CD14-positive monocyte (primary cell): ENCODE measurements around the gene SHB. TPM values are rescaled to one million over a fixed set of nuclear protein-coding genes. Genes with fewer than 3 reads are reported as not detected.

ENCODE experiments used
- DNase-seq, 3 donors: peaks; one replicate each; pipeline ENCODE4 v3.0.0-alpha.2; 2011 to 2022
- H2AFZ ChIP-seq: 2 replicates; pipeline ENCODE4 v1.6.0; 2012; ENCODE audit warnings: mild to moderate bottlenecking, low read depth, low read length, inconsistent platforms; ENCODE audit not compliant: insufficient read depth, poor library complexity, severe bottlenecking
- H3K27ac ChIP-seq, 2 donors: 1 replicate in 1 of 2; 2 replicates in 1 of 2; pipeline ENCODE4 v1.5.1; 2012 to 2013; ENCODE audit warnings: low read length in 2 of 2, control low read depth in 1 of 2, inconsistent platforms in 1 of 2, low read depth in 1 of 2, mild to moderate bottlenecking in 1 of 2
- H3K27me3 ChIP-seq, 2 donors: one replicate each; pipeline versions ENCODE4 v1.6.0 to v1.6.1; 2011 to 2013; ENCODE audit warnings: low read length in 2 of 2; ENCODE audit not compliant: control insufficient read depth in 2 of 2, insufficient read depth in 2 of 2
- H3K36me3 ChIP-seq, 2 donors: replicated peaks in 1 of 2; 1 replicate in 1 of 2; 2 replicates in 1 of 2; pipeline versions ENCODE4 v1.5.1 to v1.6.1; 2012 to 2013; ENCODE audit warnings: low read length in 2 of 2, control low read depth in 1 of 2, inconsistent platforms in 1 of 2, mild to moderate bottlenecking in 1 of 2; ENCODE audit not compliant: insufficient read depth in 2 of 2, control insufficient read depth in 1 of 2
- H3K4me1 ChIP-seq, 2 donors: 1 replicate in 1 of 2; 2 replicates in 1 of 2; pipeline versions ENCODE4 v1.5.1 to v1.6.1; 2012 to 2013; ENCODE audit warnings: low read length in 2 of 2, control low read depth in 1 of 2, inconsistent platforms in 1 of 2, mild to moderate bottlenecking in 1 of 2, moderate library complexity in 1 of 2; ENCODE audit not compliant: insufficient read depth in 2 of 2, control insufficient read depth in 1 of 2
- H3K4me2 ChIP-seq: replicated peaks from 2 replicates; pipeline ENCODE3; 2012; ENCODE audit warnings: low read length, moderate library complexity, mild to moderate bottlenecking; ENCODE audit not compliant: poor library complexity, severe bottlenecking; ENCODE audit errors: extremely low read depth
- H3K4me3 ChIP-seq, 3 experiments: fragments of 200-600 bp in 1 of 3; sonication (generic) in 1 of 3; replicated peaks in 1 of 3; 1 replicate in 2 of 3; 2 replicates in 1 of 3; pipeline ENCODE4 v1.5.1; 2011 to 2013; ENCODE audit warnings: low read length in 3 of 3, mild to moderate bottlenecking in 3 of 3, control low read depth in 2 of 3, low read depth in 2 of 3, inconsistent platforms in 1 of 3, moderate library complexity in 1 of 3
- H3K79me2 ChIP-seq: 2 replicates; pipeline ENCODE4 v1.6.0; 2012; ENCODE audit warnings: mild to moderate bottlenecking, control low read depth, inconsistent platforms, low read length, moderate library complexity; ENCODE audit not compliant: insufficient read depth
- H3K9ac ChIP-seq: 2 replicates; pipeline ENCODE4 v1.6.0; 2017; ENCODE audit warnings: low read length, mild to moderate bottlenecking; ENCODE audit not compliant: insufficient read depth, poor library complexity, severe bottlenecking
- H3K9me3 ChIP-seq, 2 donors: replicated peaks in 1 of 2; 1 replicate in 1 of 2; 2 replicates in 1 of 2; pipeline versions ENCODE4 v1.5.1 to v1.6.1; 2012 to 2013; ENCODE audit warnings: low read length in 2 of 2, control low read depth in 1 of 2; ENCODE audit not compliant: control insufficient read depth in 1 of 2, insufficient read depth in 1 of 2
- H4K20me1 ChIP-seq: 2 replicates; pipeline ENCODE4 v1.6.0; 2012; ENCODE audit warnings: mild to moderate bottlenecking, low read length, control low read depth, moderate library complexity; ENCODE audit not compliant: insufficient read depth
- H3K27ac Mint-ChIP-seq, 7 donors: one replicate each; pipeline ENCODE4 v1.8.0; 2020; ENCODE audit warnings: mild to moderate bottlenecking in 7 of 7, mixed read lengths in 7 of 7, moderate library complexity in 6 of 7, inconsistent platforms in 2 of 7
- H3K27me3 Mint-ChIP-seq, 3 donors: one replicate each; pipeline ENCODE4 v1.8.0; 2021 to 2022; ENCODE audit warnings: low read depth in 3 of 3, mild to moderate bottlenecking in 3 of 3, mixed read lengths in 3 of 3, moderate library complexity in 3 of 3, inconsistent platforms in 1 of 3
- H3K36me3 Mint-ChIP-seq, 2 donors: one replicate each; pipeline ENCODE4 v1.8.0; 2020; ENCODE audit warnings: mixed read lengths in 2 of 2, inconsistent platforms in 1 of 2, mild to moderate bottlenecking in 1 of 2
- H3K4me1 Mint-ChIP-seq: one replicate; pipeline ENCODE4 v1.8.0; 2020; ENCODE audit warnings: mild to moderate bottlenecking, mixed read lengths
- H3K4me3 Mint-ChIP-seq, 2 donors: one replicate each; pipeline ENCODE4 v1.8.0; 2020; ENCODE audit warnings: mild to moderate bottlenecking in 2 of 2, mixed read lengths in 2 of 2, moderate library complexity in 1 of 2
- H3K9me3 Mint-ChIP-seq, 7 donors: one replicate each; pipeline ENCODE4 v1.8.0; 2020 to 2022; ENCODE audit warnings: mixed read lengths in 7 of 7, mild to moderate bottlenecking in 6 of 7, moderate library complexity in 6 of 7, inconsistent platforms in 2 of 7
- WGBS: methylation state at CpG from one replicate; pipeline ENCODE4 v1.1.5; 2013; ENCODE audit warnings: missing lambda C conversion rate; ENCODE audit not compliant: insufficient coverage; 5-methylcytosine and 5-hydroxymethylcytosine counted together
- intact Hi-C, 2 donors: fragments of 100-400 bp; cut with micrococcal nuclease; formaldehyde crosslinking; loops; one replicate each; pipeline versions ENCODE4 v1.15.0 to v1.15.1; 2023
- polyA plus RNA-seq, 3 donors: library from polyadenylated mRNA; depleted of rRNA in 1 of 3; unstranded in 2 of 3; stranded (reverse) in 1 of 3; fragments of 300-500 nt in 2 of 3; fragments of >200 nt in 1 of 3; fragmentation: Illumina TruSeq in 2 of 3; gene quantifications; 1 replicate in 2 of 3; 2 replicates in 1 of 3; pipeline ENCODE4 v1.2.3, GENCODE V29; 2012 to 2021
- TF ChIP-seq, protein P1 (sequence below): fragments of 200-600 bp; IDR thresholded peaks from one replicate; pipeline ENCODE4 v1.8.0; 2022; ENCODE audit warnings: antibody characterized with exemption, mild to moderate bottlenecking

The SHB gene
- polyA plus RNA-seq, 3 donors: 0.27 to 1.3 (median 0.31) TPM

DNA sequence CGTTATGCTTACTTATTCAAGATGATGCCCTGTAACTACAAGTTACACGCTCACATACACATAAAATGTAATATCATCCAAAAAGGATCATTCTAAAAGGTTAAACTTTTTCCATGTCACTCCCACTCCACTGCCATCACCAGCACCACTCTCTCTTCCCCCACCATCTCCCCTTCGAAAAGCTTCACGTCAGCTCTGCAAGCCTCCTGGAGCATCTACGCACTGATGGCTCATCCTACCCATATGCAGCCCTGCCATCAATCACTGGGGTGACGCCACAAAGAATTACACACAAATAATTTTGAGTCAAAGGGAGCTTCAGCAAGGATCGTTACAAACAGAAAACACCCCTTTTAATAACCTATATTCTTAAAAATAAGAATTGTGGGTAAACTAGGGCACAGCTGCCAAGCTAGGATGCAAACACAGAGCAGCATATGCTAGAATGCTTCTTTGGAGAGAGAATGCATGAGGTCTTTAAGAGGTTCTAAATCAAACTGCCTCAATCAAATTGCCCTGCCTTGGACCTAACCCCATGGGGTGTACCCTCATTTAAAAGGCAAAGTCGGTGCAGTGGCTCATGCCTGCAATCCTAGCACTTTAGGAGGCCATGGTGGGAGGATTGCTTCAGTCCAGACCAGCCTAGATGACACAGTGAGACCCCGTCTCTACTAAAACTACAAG is 56.1 kb downstream of the SHB start:
- intact Hi-C loops: loop anchor here in 1 of 2 donors (10.0 kb wide), 2 partner anchors 52 to 98 kb away; partner anchors contain the start of gene SHB
- WGBS: 100% methylated on average over 5 of the region's 9 CpGs
- no peak overlapping the region for H3K4me2 ChIP-seq

DNA sequence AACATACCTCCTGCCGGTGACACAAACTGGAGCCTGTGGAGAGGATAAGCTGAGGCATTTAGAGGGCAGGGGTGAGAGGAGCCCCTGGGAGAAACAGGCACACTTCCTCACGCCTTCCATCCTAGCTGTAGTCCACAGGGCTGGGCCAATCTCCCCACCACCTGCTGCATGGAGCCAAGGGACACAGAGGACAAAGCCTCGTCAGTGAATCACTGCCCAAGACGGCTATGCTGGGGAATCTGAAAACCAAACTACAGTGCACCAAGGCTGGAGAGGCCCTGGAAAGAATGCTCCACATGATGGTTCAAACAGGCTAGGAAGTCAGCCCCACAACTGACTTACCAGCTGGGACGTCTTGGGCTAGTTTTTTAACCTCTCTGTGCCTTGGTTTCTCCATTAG is 57.0 kb downstream of the SHB start:
- H3K4me2 ChIP-seq: no peak overlapping the region
- DNase-seq: no peak
- H3K79me2 ChIP-seq: no peaks in the 10 kb centered on the region
- intact Hi-C loops: loop anchor here in 1 of 2 donors (10.0 kb wide), 2 partner anchors 53 to 97 kb away; partner anchors contain the start of gene SHB
- no peaks in the 10 kb centered on the region for H4K20me1 ChIP-seq
- H3K27me3 ChIP-seq: no peaks in the 10 kb centered on the region
- no peaks in the 10 kb centered on the region for H3K36me3 ChIP-seq
- no peaks in the 10 kb centered on the region for H3K9me3 ChIP-seq
- no peak overlapping the region for H3K4me3 Mint-ChIP-seq
- H3K4me1 Mint-ChIP-seq: peaks cover 31% of the 10 kb centered on the region
- no peak overlapping the region for H3K9ac ChIP-seq
- peak overlapping the region in 1 of 7 donors; percentile 46 for H3K27ac Mint-ChIP-seq
- TF ChIP-seq, protein P1, sequence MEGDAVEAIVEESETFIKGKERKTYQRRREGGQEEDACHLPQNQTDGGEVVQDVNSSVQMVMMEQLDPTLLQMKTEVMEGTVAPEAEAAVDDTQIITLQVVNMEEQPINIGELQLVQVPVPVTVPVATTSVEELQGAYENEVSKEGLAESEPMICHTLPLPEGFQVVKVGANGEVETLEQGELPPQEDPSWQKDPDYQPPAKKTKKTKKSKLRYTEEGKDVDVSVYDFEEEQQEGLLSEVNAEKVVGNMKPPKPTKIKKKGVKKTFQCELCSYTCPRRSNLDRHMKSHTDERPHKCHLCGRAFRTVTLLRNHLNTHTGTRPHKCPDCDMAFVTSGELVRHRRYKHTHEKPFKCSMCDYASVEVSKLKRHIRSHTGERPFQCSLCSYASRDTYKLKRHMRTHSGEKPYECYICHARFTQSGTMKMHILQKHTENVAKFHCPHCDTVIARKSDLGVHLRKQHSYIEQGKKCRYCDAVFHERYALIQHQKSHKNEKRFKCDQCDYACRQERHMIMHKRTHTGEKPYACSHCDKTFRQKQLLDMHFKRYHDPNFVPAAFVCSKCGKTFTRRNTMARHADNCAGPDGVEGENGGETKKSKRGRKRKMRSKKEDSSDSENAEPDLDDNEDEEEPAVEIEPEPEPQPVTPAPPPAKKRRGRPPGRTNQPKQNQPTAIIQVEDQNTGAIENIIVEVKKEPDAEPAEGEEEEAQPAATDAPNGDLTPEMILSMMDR: no peak
- H3K27ac ChIP-seq: no peak overlapping the region
- H3K36me3 Mint-ChIP-seq: peaks cover 15 to 17% of the 10 kb centered on the region in 2 donors
- no peak overlapping the region for H3K4me3 ChIP-seq
- peaks cover 18 to 29% of the 10 kb centered on the region in 2 donors for H3K4me1 ChIP-seq
- 92% methylated on average over 3 of the region's 5 CpGs for WGBS
- peaks cover 0 to 6% (median 5%) of the 10 kb centered on the region in 3 donors for H3K27me3 Mint-ChIP-seq
- H2AFZ ChIP-seq: no peak overlapping the region
- H3K9me3 Mint-ChIP-seq: peaks cover 0 to 2% (median 0%) of the 10 kb centered on the region in 7 donors

More for the DNA sequence above, 56.1 kb downstream of the SHB start:
- Histone ChIP-seq H3K9ac (no peak overlapping the region), H3K79me2 (no peaks in the 10 kb centered on the region), H3K36me3 (no peaks in the 10 kb centered on the region), H4K20me1 (no peaks in the 10 kb centered on the region), H3K9me3 (no peaks in the 10 kb centered on the region), H3K27ac (no peak overlapping the region), H3K4me3 (no peak overlapping the region), H3K4me1 (peaks cover 15 to 25% of the 10 kb centered on the region in 2 donors), H2AFZ (no peak overlapping the region), H3K27me3 (no peaks in the 10 kb centered on the region)
- Mint-ChIP-seq H3K27me3 (peaks cover 0 to 6% (median 5%) of the 10 kb centered on the region in 3 donors), H3K4me3 (no peak overlapping the region), H3K36me3 (peaks cover 15 to 17% of the 10 kb centered on the region in 2 donors), H3K9me3 (peaks cover 0 to 2% (median 0%) of the 10 kb centered on the region in 7 donors), H3K27ac (no peak overlapping the region), H3K4me1 (peaks cover 26% of the 10 kb centered on the region)
- TF ChIP-seq, protein P1: no peak
- no peak for DNase-seq
